ENCODE measurements around the gene WDR20. TPM values are rescaled to one million over a fixed set of nuclear protein-coding genes. Genes with fewer than 3 reads are reported as not detected.

The WDR20 gene
- total and polyA plus RNA-seq, 2 experiments from 2014 or later: 15.1 to 24.9 TPM

- Histone ChIP-seq H3F3A (ENCODE audit: insufficient read depth) (peaks cover 13% of the 10 kb centered on the region), H3K27me3 (replicated peaks; ENCODE audit: insufficient read depth) (no peaks in the 10 kb centered on the region), H3K36me3 (ENCODE audit: low read depth) (no peaks in the 10 kb centered on the region), H3K4me2 (ENCODE audit: unreplicated experiment) (no peak overlapping the region), H3K9me2 (ENCODE audit: insufficient read depth) (no peaks in the 10 kb centered on the region), H3K9me3 (ENCODE audit: low read depth) (no peaks in the 10 kb centered on the region), H3K4me3 (no peak overlapping the region), H3K9ac (no peak overlapping the region), H3K79me2 (ENCODE audit: insufficient read depth) (peaks cover 100% of the 10 kb centered on the region), H4K20me1 (ENCODE audit: insufficient read depth) (peaks cover 18% of the 10 kb centered on the region; the same call in 1 of the 2 replicates), H2AFZ (no peak overlapping the region), H3K4me1 (ENCODE audit: insufficient read depth) (peaks cover 12% of the 10 kb centered on the region), H3K27ac (no peak overlapping the region)
- TF ChIP-seq EZH2phosphoT487 (IDR thresholded peaks at IDR 0.05; ENCODE audit: insufficient read depth, low read depth): no peak
- TF ChIP-seq EZH2 (IDR thresholded peaks at IDR 0.05; ENCODE audit: insufficient read depth, poor library complexity, severe bottlenecking): no peak
- 97% methylated on average over 8 of the region's 8 CpGs for WGBS, 2 experiments (ENCODE audit: low coverage in 1 of 2, low lambda C conversion rate in 2 of 2, missing lambda C conversion rate in 2 of 2)
- in situ Hi-C loops (cut with MboI): no loop called here
- no peak for DNase-seq
Measured at GRCh38 chr14:102158797-102159196, 19.1 kb downstream of the WDR20 start.

- H2AFZ ChIP-seq: no peak overlapping the region
- no peaks in the 10 kb centered on the region for H3K36me3 ChIP-seq (ENCODE audit: low read depth)
- no peak overlapping the region for H3K4me2 ChIP-seq (ENCODE audit: unreplicated experiment)
- peaks cover 100% of the 10 kb centered on the region for H3K79me2 ChIP-seq (ENCODE audit: insufficient read depth)
- WGBS, 2 experiments (ENCODE audit: low coverage in 1 of 2, low lambda C conversion rate in 2 of 2, missing lambda C conversion rate in 2 of 2): 78 to 86% methylated on average over 4 of the region's 4 CpGs
- H3K4me1 ChIP-seq (ENCODE audit: insufficient read depth): peaks cover 9% of the 10 kb centered on the region
- peaks cover 5% of the 10 kb centered on the region for H3F3A ChIP-seq (ENCODE audit: insufficient read depth)
- no peaks in the 10 kb centered on the region for H3K9me3 ChIP-seq (ENCODE audit: low read depth)
- in situ Hi-C loops (cut with MboI): no loop called here
- TF ChIP-seq EZH2phosphoT487 (IDR thresholded peaks at IDR 0.05; ENCODE audit: insufficient read depth, low read depth) (no peak), EZH2 (IDR thresholded peaks at IDR 0.05; ENCODE audit: insufficient read depth, poor library complexity, severe bottlenecking) (no peak)
- no peak overlapping the region for H3K4me3 ChIP-seq
- H3K9ac ChIP-seq: no peak overlapping the region
- H3K27me3 ChIP-seq (replicated peaks; ENCODE audit: insufficient read depth): no peaks in the 10 kb centered on the region
- peaks cover 12% of the 10 kb centered on the region; the same call in 1 of the 2 replicates for H4K20me1 ChIP-seq (ENCODE audit: insufficient read depth)
- DNase-seq: no peak
- no peak overlapping the region for H3K27ac ChIP-seq
- H3K9me2 ChIP-seq (ENCODE audit: insufficient read depth): no peaks in the 10 kb centered on the region
Measured at GRCh38 chr14:102159841-102160240, 20.1 kb downstream of the WDR20 start.

- H3K4me3 ChIP-seq: no peak overlapping the region
- no peak overlapping the region for H3K27ac ChIP-seq
- H3K79me2 ChIP-seq (ENCODE audit: insufficient read depth): peaks cover 100% of the 10 kb centered on the region
- H4K20me1 ChIP-seq (ENCODE audit: insufficient read depth): peaks cover 16% of the 10 kb centered on the region; the same call in 1 of the 2 replicates
- no peaks in the 10 kb centered on the region for H3F3A ChIP-seq (ENCODE audit: insufficient read depth)
- no peaks in the 10 kb centered on the region for H3K36me3 ChIP-seq (ENCODE audit: low read depth)
- H3K9ac ChIP-seq: no peak overlapping the region
- no peaks in the 10 kb centered on the region for H3K27me3 ChIP-seq (replicated peaks; ENCODE audit: insufficient read depth)
- H3K9me3 ChIP-seq (ENCODE audit: low read depth): no peaks in the 10 kb centered on the region
- H3K4me2 ChIP-seq (ENCODE audit: unreplicated experiment): no peak overlapping the region
- DNase-seq: no peak
- WGBS, 2 experiments (ENCODE audit: low coverage in 1 of 2, low lambda C conversion rate in 2 of 2, missing lambda C conversion rate in 2 of 2): 97 to 98% methylated on average over 4 of the region's 4 CpGs
- H2AFZ ChIP-seq: no peak overlapping the region
- H3K4me1 ChIP-seq (ENCODE audit: insufficient read depth): no peaks in the 10 kb centered on the region
- no peak for TF ChIP-seq EZH2 (IDR thresholded peaks at IDR 0.05; ENCODE audit: insufficient read depth, poor library complexity, severe bottlenecking)
- TF ChIP-seq EZH2phosphoT487 (IDR thresholded peaks at IDR 0.05; ENCODE audit: insufficient read depth, low read depth): no peak
- no peaks in the 10 kb centered on the region for H3K9me2 ChIP-seq (ENCODE audit: insufficient read depth)
- in situ Hi-C loops (cut with MboI): no loop called here
Measured at GRCh38 chr14:102162487-102162886, 22.8 kb downstream of the WDR20 start.

GRCh38 chr14:102164241-102164641 is 24.5 kb downstream of the WDR20 start:
- H3K9me3 ChIP-seq (ENCODE audit: low read depth): no peaks in the 10 kb centered on the region
- H3K9ac ChIP-seq: no peak overlapping the region
- peaks cover 16% of the 10 kb centered on the region; the same call in 1 of the 2 replicates for H4K20me1 ChIP-seq (ENCODE audit: insufficient read depth)
- no peak overlapping the region for H3K27ac ChIP-seq
- no peak overlapping the region for H2AFZ ChIP-seq
- no peaks in the 10 kb centered on the region for H3K9me2 ChIP-seq (ENCODE audit: insufficient read depth)
- in situ Hi-C loops (cut with MboI): no loop called here
- peaks cover 100% of the 10 kb centered on the region for H3K79me2 ChIP-seq (ENCODE audit: insufficient read depth)
- H3K4me3 ChIP-seq: no peak overlapping the region
- no peak for TF ChIP-seq EZH2phosphoT487 (IDR thresholded peaks at IDR 0.05; ENCODE audit: insufficient read depth, low read depth)
- no peak for TF ChIP-seq EZH2 (IDR thresholded peaks at IDR 0.05; ENCODE audit: insufficient read depth, poor library complexity, severe bottlenecking)
- peak; percentile 40 for DNase-seq
- no peaks in the 10 kb centered on the region for H3K27me3 ChIP-seq (replicated peaks; ENCODE audit: insufficient read depth)
- no peak overlapping the region for H3K4me2 ChIP-seq (ENCODE audit: unreplicated experiment)
- WGBS, 2 experiments (ENCODE audit: low coverage in 1 of 2, low lambda C conversion rate in 2 of 2, missing lambda C conversion rate in 2 of 2): 80 to 85% methylated on average over 4 of the region's 4 CpGs
- no peaks in the 10 kb centered on the region for H3K4me1 ChIP-seq (ENCODE audit: insufficient read depth)
- H3F3A ChIP-seq (ENCODE audit: insufficient read depth): no peaks in the 10 kb centered on the region
- H3K36me3 ChIP-seq (ENCODE audit: low read depth): no peaks in the 10 kb centered on the region

- Histone ChIP-seq H3K9me2 (ENCODE audit: insufficient read depth) (no peaks in the 10 kb centered on the region), H3K27me3 (replicated peaks; ENCODE audit: insufficient read depth) (no peaks in the 10 kb centered on the region), H3F3A (ENCODE audit: insufficient read depth) (no peaks in the 10 kb centered on the region), H3K9me3 (ENCODE audit: low read depth) (no peaks in the 10 kb centered on the region), H3K79me2 (ENCODE audit: insufficient read depth) (peaks cover 100% of the 10 kb centered on the region), H4K20me1 (ENCODE audit: insufficient read depth) (peaks cover 16% of the 10 kb centered on the region; the same call in 1 of the 2 replicates), H3K27ac (no peak overlapping the region), H3K4me2 (ENCODE audit: unreplicated experiment) (no peak overlapping the region), H3K4me1 (ENCODE audit: insufficient read depth) (no peaks in the 10 kb centered on the region), H3K4me3 (no peak overlapping the region), H2AFZ (no peak overlapping the region), H3K36me3 (ENCODE audit: low read depth) (no peaks in the 10 kb centered on the region), H3K9ac (no peak overlapping the region)
- in situ Hi-C loops (cut with MboI): no loop called here
- WGBS, 2 experiments (ENCODE audit: low coverage in 1 of 2, low lambda C conversion rate in 2 of 2, missing lambda C conversion rate in 2 of 2): 86 to 88% methylated on average over 4 of the region's 4 CpGs
- TF ChIP-seq EZH2 (IDR thresholded peaks at IDR 0.05; ENCODE audit: insufficient read depth, poor library complexity, severe bottlenecking) (no peak), EZH2phosphoT487 (IDR thresholded peaks at IDR 0.05; ENCODE audit: insufficient read depth, low read depth) (no peak)
- DNase-seq: no peak
Measured at GRCh38 chr14:102164965-102165364, 25.3 kb downstream of the WDR20 start.

Data from GM23248 (cell line).